Measurements from ENCODE around the gene ECHS1. TPM values are rescaled to one million over a fixed set of nuclear protein-coding genes. Genes with fewer than 3 reads are reported as not detected.

Gene ECHS1
- total RNA-seq, 1 donor, result 56.1 TPM

GRCh38 chr10:133366751-133367150 is 6.4 kb downstream of the ECHS1 start:
- Histone ChIP-seq H3K4me1 (ENCODE audit: insufficient read depth, low read length) (no peaks in the 10 kb centered on the region), H3K79me2 (ENCODE audit: insufficient read depth, low read length) (no peaks in the 10 kb centered on the region), H3K27ac (ENCODE audit: low read depth, low read length) (no peak overlapping the region), H3K4me2 (ENCODE audit: insufficient read depth, low read length) (no peak overlapping the region), H4K20me1 (ENCODE audit: insufficient read depth, low read length) (peaks cover 3% of the 10 kb centered on the region), H3K36me3 (ENCODE audit: insufficient read depth, low read length) (peaks cover 56% of the 10 kb centered on the region), H2AFZ (ENCODE audit: low read length) (no peak overlapping the region), H3K27me3 (ENCODE audit: insufficient read depth, low read length) (no peaks in the 10 kb centered on the region), H3K4me3 (ENCODE audit: insufficient read depth, low read length) (no peak overlapping the region), H3K9me3 (ENCODE audit: low read depth, low read length) (no peaks in the 10 kb centered on the region)
- no peak for DNase-seq (ENCODE audit: insufficient read length, low spot score, missing footprints)
- no peak for TF ChIP-seq CTCF (IDR thresholded peaks at IDR 0.05; ENCODE audit: extremely low read depth, low read depth, low read length)

- TF ChIP-seq CTCF (IDR thresholded peaks at IDR 0.05; ENCODE audit: extremely low read depth, low read depth, low read length), result no peak
- H3K9me3 ChIP-seq (ENCODE audit: low read depth, low read length), result no peaks in the 10 kb centered on the region
- H3K4me1 ChIP-seq (ENCODE audit: insufficient read depth, low read length), result no peaks in the 10 kb centered on the region
- no peak overlapping the region for H2AFZ ChIP-seq (ENCODE audit: low read length)
- H3K4me3 ChIP-seq (ENCODE audit: insufficient read depth, low read length), result no peak overlapping the region
- peaks cover 56% of the 10 kb centered on the region for H3K36me3 ChIP-seq (ENCODE audit: insufficient read depth, low read length)
- no peak overlapping the region for H3K27ac ChIP-seq (ENCODE audit: low read depth, low read length)
- no peaks in the 10 kb centered on the region for H4K20me1 ChIP-seq (ENCODE audit: insufficient read depth, low read length)
- no peaks in the 10 kb centered on the region for H3K79me2 ChIP-seq (ENCODE audit: insufficient read depth, low read length)
- H3K4me2 ChIP-seq (ENCODE audit: insufficient read depth, low read length), result no peak overlapping the region
- no peaks in the 10 kb centered on the region for H3K27me3 ChIP-seq (ENCODE audit: insufficient read depth, low read length)
- DNase-seq (ENCODE audit: insufficient read length, low spot score, missing footprints), result no peak
Measured at GRCh38 chr10:133366130-133366478, 7.0 kb downstream of the ECHS1 start.

GRCh38 chr10:133365461-133366129 is 7.6 kb downstream of the ECHS1 start:
- Histone ChIP-seq H3K4me2 (ENCODE audit: insufficient read depth, low read length) (no peak overlapping the region), H3K27ac (ENCODE audit: low read depth, low read length) (no peak overlapping the region), H4K20me1 (ENCODE audit: insufficient read depth, low read length) (no peaks in the 10 kb centered on the region), H3K4me1 (ENCODE audit: insufficient read depth, low read length) (no peaks in the 10 kb centered on the region), H3K79me2 (ENCODE audit: insufficient read depth, low read length) (no peaks in the 10 kb centered on the region), H3K36me3 (ENCODE audit: insufficient read depth, low read length) (peaks cover 56% of the 10 kb centered on the region), H3K27me3 (ENCODE audit: insufficient read depth, low read length) (no peaks in the 10 kb centered on the region), H3K4me3 (ENCODE audit: insufficient read depth, low read length) (no peak overlapping the region), H3K9me3 (ENCODE audit: low read depth, low read length) (no peaks in the 10 kb centered on the region), H2AFZ (ENCODE audit: low read length) (no peak overlapping the region)
- DNase-seq (ENCODE audit: insufficient read length, low spot score, missing footprints), result no peak
- TF ChIP-seq CTCF (IDR thresholded peaks at IDR 0.05; ENCODE audit: extremely low read depth, low read depth, low read length), result no peak

- no peak overlapping the region for H3K27ac ChIP-seq (ENCODE audit: low read depth, low read length)
- no peak overlapping the region for H2AFZ ChIP-seq (ENCODE audit: low read length)
- no peaks in the 10 kb centered on the region for H3K9me3 ChIP-seq (ENCODE audit: low read depth, low read length)
- no peak for TF ChIP-seq CTCF (IDR thresholded peaks at IDR 0.05; ENCODE audit: extremely low read depth, low read depth, low read length)
- H3K4me2 ChIP-seq (ENCODE audit: insufficient read depth, low read length), result no peak overlapping the region
- no peaks in the 10 kb centered on the region for H3K27me3 ChIP-seq (ENCODE audit: insufficient read depth, low read length)
- H3K79me2 ChIP-seq (ENCODE audit: insufficient read depth, low read length), result no peaks in the 10 kb centered on the region
- peaks cover 51% of the 10 kb centered on the region for H3K36me3 ChIP-seq (ENCODE audit: insufficient read depth, low read length)
- no peaks in the 10 kb centered on the region for H3K4me1 ChIP-seq (ENCODE audit: insufficient read depth, low read length)
- H3K4me3 ChIP-seq (ENCODE audit: insufficient read depth, low read length), result no peak overlapping the region
- no peaks in the 10 kb centered on the region for H4K20me1 ChIP-seq (ENCODE audit: insufficient read depth, low read length)
- no peak for DNase-seq (ENCODE audit: insufficient read length, low spot score, missing footprints)
Measured at GRCh38 chr10:133364645-133365431, 8.3 kb downstream of the ECHS1 start.
